ENCODE measurements around the gene TMEM14A. TPM values are rescaled to one million over a fixed set of nuclear protein-coding genes. Genes with fewer than 3 reads are reported as not detected.

Gene TMEM14A
- total RNA-seq, 1 donor from 2014 or later: 14.4 TPM

GRCh38 chr6:52729576-52729975 is 58.7 kb downstream of the TMEM14A start:
- intact Hi-C loops (cut with micrococcal nuclease): no loop called here

- intact Hi-C loops (cut with micrococcal nuclease): no loop called here
Measured at GRCh38 chr6:52731719-52732118, 60.8 kb downstream of the TMEM14A start.

- intact Hi-C loops (cut with micrococcal nuclease): no loop called here
Measured at GRCh38 chr6:52733172-52733571, 62.3 kb downstream of the TMEM14A start.

DNA sequence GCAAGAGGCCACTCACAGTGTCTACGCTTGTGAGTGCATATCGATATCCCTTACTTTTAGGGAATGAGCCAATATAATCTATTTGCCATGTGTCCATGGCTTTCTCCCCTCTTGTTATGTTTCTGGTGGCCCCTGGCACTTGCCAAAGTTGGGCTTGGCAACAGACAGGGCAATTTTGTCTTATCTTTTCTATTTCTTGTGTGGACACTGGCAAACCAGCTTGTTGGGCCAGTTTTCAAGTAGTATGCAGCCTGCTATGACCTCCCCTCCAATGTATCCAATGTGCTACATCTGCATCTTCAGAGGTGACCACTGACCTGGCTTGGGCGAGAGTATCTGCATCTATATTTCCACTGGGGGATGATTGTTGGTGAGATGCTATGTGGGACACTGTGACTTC is 63.2 kb downstream of the TMEM14A start:
- intact Hi-C loops (cut with micrococcal nuclease): no loop called here

DNA sequence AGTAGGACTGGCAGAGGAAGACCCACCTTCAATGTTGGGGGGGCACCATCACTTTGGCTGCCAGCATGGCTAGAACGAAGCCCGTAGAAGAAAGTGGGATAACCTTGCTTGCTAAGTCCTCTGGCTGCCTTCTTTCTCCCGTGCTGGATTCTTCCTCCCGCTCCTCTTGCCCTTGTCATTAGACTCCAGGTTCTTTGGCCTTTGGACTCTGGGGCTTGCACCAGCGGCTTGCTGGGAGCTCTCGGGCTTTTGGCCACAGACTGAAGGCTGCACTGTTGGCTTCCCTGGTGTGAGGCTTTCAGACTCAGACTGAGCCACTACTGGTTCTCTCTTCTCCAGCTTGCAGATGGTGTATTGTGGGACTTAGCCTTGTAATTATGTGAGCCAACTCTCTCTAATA is 64.2 kb downstream of the TMEM14A start:
- intact Hi-C loops (cut with micrococcal nuclease): no loop called here

DNA sequence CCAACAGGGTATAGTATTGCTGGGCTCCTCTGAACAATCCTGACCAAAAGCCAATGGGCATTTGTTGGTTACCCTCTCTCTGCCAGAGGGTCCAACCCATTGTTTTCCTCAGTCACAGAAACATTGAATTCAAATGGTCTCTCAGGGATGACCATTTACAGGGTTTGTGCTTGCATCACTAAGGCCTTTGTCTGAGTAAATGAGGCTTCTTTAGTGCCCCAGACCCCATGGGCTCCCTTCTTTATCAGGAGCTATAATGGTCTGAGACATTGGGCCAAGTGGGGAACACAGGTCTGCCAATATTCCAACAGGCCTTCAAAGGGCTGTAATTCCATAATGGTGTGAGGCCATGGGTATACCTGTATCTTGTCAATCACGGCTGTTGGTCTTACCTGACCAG is 65.2 kb downstream of the TMEM14A start:
- intact Hi-C loops (cut with micrococcal nuclease): no loop called here

Other genes with a start within 250 kb of the TMEM14A start
- gene TRAM2, start 94.1 kb upstream of the TMEM14A start, total RNA-seq: 13.2 and 13.7 TPM in 2 replicates
- not detected in 2 replicates for gene GSTA2, start 92.4 kb downstream of the TMEM14A start, total RNA-seq
- gene GSTA1, start 132.7 kb downstream of the TMEM14A start, total RNA-seq: not detected in 2 replicates
- not detected in 2 replicates for gene GSTA5, start 169.7 kb downstream of the TMEM14A start, total RNA-seq
- gene GSTA3, start 238.6 kb downstream of the TMEM14A start, total RNA-seq: not detected in 2 replicates

Data from T-helper 1 cell treated with Interleukin-12 subunit alpha and Interleukin-12 subunit beta and Interleukin-4 antibody, amounts not matched to agents 30 ng/mL and 1 ng/mL, for 36 hours (primary cell).